HepG2 (cell line): ENCODE results near the gene UCHL3. TPM values are rescaled to one million over a fixed set of nuclear protein-coding genes. Genes with fewer than 3 reads are reported as not detected.

Experiments used
- CCDC6 ChIP-seq: sonication (generic); formaldehyde crosslinking; IDR thresholded peaks from 2 replicates; pipeline ENCODE4 v1.8.1; 2022; ENCODE audit warnings: mild to moderate bottlenecking, missing genetic modification reagents, moderate library complexity
- KDM4B ChIP-seq: sonication (generic); formaldehyde crosslinking; IDR thresholded peaks from 2 replicates; pipeline ENCODE4 v1.4.0; 2020; ENCODE audit warnings: missing genetic modification reagents
- KLF15 ChIP-seq: sonication (generic); formaldehyde crosslinking; IDR thresholded peaks from 2 replicates; pipeline ENCODE4 v1.8.1; 2023; ENCODE audit warnings: borderline replicate concordance, mild to moderate bottlenecking, inconsistent platforms, missing genetic modification reagents, mixed read lengths
- LBX2 ChIP-seq: sonication (generic); formaldehyde crosslinking; IDR thresholded peaks from 2 replicates; pipeline ENCODE4 v1.5.0; 2020; ENCODE audit warnings: missing genetic modification reagents, mild to moderate bottlenecking, borderline replicate concordance
- NCOA1 ChIP-seq: sonication (generic); formaldehyde crosslinking; IDR thresholded peaks from 2 replicates; pipeline ENCODE4 v1.9.0; 2021; ENCODE audit warnings: missing genetic modification reagents
- NFYB ChIP-seq: sonication (generic); formaldehyde crosslinking; IDR thresholded peaks from 2 replicates; pipeline ENCODE4 v1.4.0; 2020; ENCODE audit warnings: missing genetic modification reagents
- NKX3-1 ChIP-seq: sonication (generic); formaldehyde crosslinking; IDR thresholded peaks from 2 replicates; pipeline ENCODE4 v1.5.0; 2020; ENCODE audit warnings: missing genetic modification reagents
- PRDM10 ChIP-seq: sonication (generic); formaldehyde crosslinking; IDR thresholded peaks from 2 replicates; pipeline ENCODE4 v1.4.0; 2020; ENCODE audit warnings: low read depth, missing genetic modification reagents
- SATB2 ChIP-seq: sonication (generic); formaldehyde crosslinking; IDR thresholded peaks from 2 replicates; pipeline ENCODE4 v1.5.0; 2020; ENCODE audit warnings: missing genetic modification reagents
- SCMH1 ChIP-seq: sonication (generic); formaldehyde crosslinking; IDR thresholded peaks from 2 replicates; pipeline ENCODE4 v1.9.0; 2021; ENCODE audit warnings: missing genetic modification reagents, mild to moderate bottlenecking, borderline replicate concordance
- SIN3A ChIP-seq: IDR thresholded peaks from 2 replicates; pipeline ENCODE4 v1.6.1; 2011; ENCODE audit warnings: low read depth, mild to moderate bottlenecking, control low read depth, low read length, borderline replicate concordance
- SNAPC4 ChIP-seq: sonication (generic); formaldehyde crosslinking; IDR thresholded peaks from 2 replicates; pipeline ENCODE4 v1.4.0; 2020; ENCODE audit warnings: mild to moderate bottlenecking, missing genetic modification reagents
- ZNF562 ChIP-seq: sonication (generic); formaldehyde crosslinking; IDR thresholded peaks from 2 replicates; pipeline ENCODE4 v1.8.0; 2022; ENCODE audit warnings: missing genetic modification reagents, borderline replicate concordance
- ZNF816 ChIP-seq: sonication (generic); formaldehyde crosslinking; IDR thresholded peaks from 2 replicates; pipeline ENCODE4 v1.8.0; 2022; ENCODE audit warnings: missing genetic modification reagents, mild to moderate bottlenecking, borderline replicate concordance
- polyA plus RNA-seq, 8 experiments: library from polyadenylated mRNA; depleted of rRNA in 3 of 8; stranded (reverse) in 7 of 8; unstranded in 1 of 8; fragments of >200 nt; fragmentation: Illumina TruSeq in 4 of 8; extraction: Trizol in 4 of 8; gene quantifications; 2 replicates each; pipeline versions ENCODE4 v1.2.1 to v1.2.3, GENCODE V29; 2011 to 2016; ENCODE audit warnings: low read depth in 4 of 8, missing spikeins in 1 of 8, mixed read lengths in 1 of 8; ENCODE audit not compliant: insufficient read depth in 1 of 8
- total RNA-seq, 5 experiments: library from RNA; depleted of rRNA; stranded (reverse); fragments of >200 nt; fragmentation: Illumina TruSeq; extraction: Trizol; gene quantifications; 2 replicates each; pipeline ENCODE4 v1.2.3, GENCODE V29; 2016; ENCODE audit warnings: low read depth in 1 of 5

Gene UCHL3
- total and polyA plus RNA-seq, 2 of the 13 experiments (the other 11 are each of a cell fraction or from before 2014, with no cell fraction given): 36.2 to 93.3 TPM

- TF ChIP-seq PRDM10 (CRISPR knock-in tag) (peak; percentile 99), NFYB (CRISPR knock-in tag) (no peak), SIN3A (no peak; the same call in none of the 2 replicates), ZNF816 (CRISPR knock-in tag) (no peak), NCOA1 (0 out of 2 replicates have a peak, but pooled peaks have one; percentile 26), SCMH1 (CRISPR knock-in tag) (no peak), KLF15 (CRISPR knock-in tag) (no peak), NKX3-1 (CRISPR knock-in tag) (peak; percentile 60; the same call in 1 of the 2 replicates), KDM4B (CRISPR knock-in tag) (peak; percentile 69; the same call in 1 of the 2 replicates), SNAPC4 (no peak), SATB2 (CRISPR knock-in tag) (no peak), CCDC6 (CRISPR knock-in tag) (no peak), LBX2 (no peak), ZNF562 (CRISPR knock-in tag) (no peak)
These were observed at the start of gene UCHL3 (continued) for GRCh38 chr13:75549262-75550158.
